RWPE1 (cell line): ENCODE data around the gene UTP14A.

Experiments used
- CTCF ChIA-PET: fragments of 350-600 bp; sonication (Branson Sonifier 250); formaldehyde crosslinking; extraction: SDS; loops from one replicate; lab custom pipeline; 2021; lab: Yijun Ruan, JAX
- POLR2A ChIA-PET: fragments of 400-600 bp; formaldehyde crosslinking; extraction: SDS; loops from one replicate; lab custom pipeline; 2020; ENCODE audit warnings: antibody characterized with exemption; ENCODE audit not compliant: low non-redundant PET; lab: Yijun Ruan, JAX
- DNase-seq: peaks from one replicate; pipeline ENCODE4 v3.0.0; 2012; ENCODE audit warnings: low spot score
- H3K27ac ChIP-seq: fragments of 450-650 bp; 2 replicates; pipeline ENCODE4 v1.5.1; 2017
- TF ChIP-seq, protein P1 (sequence below): fragments of 450-650 bp; conservative IDR thresholded peaks from 2 replicates; pipeline ENCODE4 v1.5.1; 2017; ENCODE audit warnings: low read depth, mild to moderate bottlenecking

UTP14A gene

DNA sequence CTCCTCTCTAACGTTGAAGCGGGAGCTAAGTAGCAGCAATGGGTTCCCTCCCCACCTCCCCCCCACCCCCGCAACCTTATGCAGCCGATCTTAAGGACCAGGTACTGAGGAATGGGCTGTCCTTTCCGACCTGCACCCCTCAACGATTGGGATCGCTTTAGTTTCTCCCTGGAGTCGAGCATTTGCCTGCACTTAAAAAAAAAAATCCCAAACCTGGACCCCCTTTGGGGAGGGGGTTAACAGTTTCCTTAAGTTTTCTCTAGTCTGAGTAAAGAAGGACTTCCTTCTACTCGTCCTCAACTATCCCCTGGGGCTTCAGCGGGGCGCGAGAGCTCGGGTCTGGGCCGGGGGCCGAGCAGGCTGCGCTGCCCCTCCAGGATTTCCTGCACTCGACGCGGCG lies 50.8 kb downstream of the UTP14A start:
- no peak overlapping the region for H3K27ac ChIP-seq
- POLR2A ChIA-PET: no interaction called here
- DNase-seq: no peak
- TF ChIP-seq, protein P1, sequence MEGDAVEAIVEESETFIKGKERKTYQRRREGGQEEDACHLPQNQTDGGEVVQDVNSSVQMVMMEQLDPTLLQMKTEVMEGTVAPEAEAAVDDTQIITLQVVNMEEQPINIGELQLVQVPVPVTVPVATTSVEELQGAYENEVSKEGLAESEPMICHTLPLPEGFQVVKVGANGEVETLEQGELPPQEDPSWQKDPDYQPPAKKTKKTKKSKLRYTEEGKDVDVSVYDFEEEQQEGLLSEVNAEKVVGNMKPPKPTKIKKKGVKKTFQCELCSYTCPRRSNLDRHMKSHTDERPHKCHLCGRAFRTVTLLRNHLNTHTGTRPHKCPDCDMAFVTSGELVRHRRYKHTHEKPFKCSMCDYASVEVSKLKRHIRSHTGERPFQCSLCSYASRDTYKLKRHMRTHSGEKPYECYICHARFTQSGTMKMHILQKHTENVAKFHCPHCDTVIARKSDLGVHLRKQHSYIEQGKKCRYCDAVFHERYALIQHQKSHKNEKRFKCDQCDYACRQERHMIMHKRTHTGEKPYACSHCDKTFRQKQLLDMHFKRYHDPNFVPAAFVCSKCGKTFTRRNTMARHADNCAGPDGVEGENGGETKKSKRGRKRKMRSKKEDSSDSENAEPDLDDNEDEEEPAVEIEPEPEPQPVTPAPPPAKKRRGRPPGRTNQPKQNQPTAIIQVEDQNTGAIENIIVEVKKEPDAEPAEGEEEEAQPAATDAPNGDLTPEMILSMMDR: no peak
- CTCF ChIA-PET: interaction anchor here (0.5 kb wide), 1 partner anchor 171 kb away, joined by 3 read pairs; no protein-coding TSS in a partner anchor

DNA sequence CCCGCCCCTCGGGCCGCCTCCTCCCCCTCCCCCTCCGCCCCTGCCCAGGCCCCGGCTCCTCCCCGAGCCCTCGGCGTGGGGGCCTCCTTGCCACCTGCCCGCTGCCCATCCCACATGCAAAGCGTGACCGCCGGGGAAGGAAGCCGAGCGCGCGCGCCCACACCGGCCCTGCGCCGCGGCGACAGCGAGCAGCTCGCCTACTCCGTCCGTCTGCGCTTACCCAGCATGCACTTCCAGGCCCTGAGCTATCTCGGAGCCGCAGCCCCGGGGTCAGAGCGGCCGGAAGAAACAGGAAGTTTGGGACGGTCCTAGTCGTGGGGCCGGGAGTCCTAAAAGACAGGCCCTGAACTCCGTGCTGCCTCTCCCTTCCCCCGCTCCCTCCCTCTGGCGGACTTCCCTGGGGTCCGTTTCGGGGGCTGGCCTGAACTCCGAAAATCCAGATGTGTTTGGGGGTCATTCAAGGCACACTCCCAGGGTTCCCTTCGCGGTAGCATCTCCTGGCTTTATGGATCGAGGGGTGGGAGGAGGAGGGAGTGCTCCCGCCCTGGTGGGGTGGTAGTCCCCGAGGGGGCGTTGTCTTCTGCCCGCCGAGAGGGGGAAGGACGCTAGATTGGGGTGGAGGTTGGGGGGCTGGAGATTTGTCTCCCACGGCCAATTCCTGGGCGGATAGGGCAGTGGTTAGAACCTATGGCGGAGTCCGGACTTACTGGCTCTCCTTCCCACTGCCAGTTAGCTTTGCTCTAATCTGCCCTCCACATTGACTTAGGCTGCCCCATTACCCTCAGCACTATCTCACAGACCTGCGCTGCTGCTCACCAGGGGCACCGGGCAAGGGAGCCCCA lies 51.5 kb downstream of the UTP14A start:
- peak; percentile 36 for DNase-seq
- ChIA-PET POLR2A (no interaction called here), CTCF (interaction anchor here (0.5 to 0.6 kb wide), 2 partner anchors 29 to 172 kb away, joined by 3 read pairs; no protein-coding TSS in a partner anchor)
- H3K27ac ChIP-seq: 0 out of 2 replicates have a peak overlapping the region, but pooled peaks have one; percentile 8
- TF ChIP-seq, protein P1: no peak

DNA sequence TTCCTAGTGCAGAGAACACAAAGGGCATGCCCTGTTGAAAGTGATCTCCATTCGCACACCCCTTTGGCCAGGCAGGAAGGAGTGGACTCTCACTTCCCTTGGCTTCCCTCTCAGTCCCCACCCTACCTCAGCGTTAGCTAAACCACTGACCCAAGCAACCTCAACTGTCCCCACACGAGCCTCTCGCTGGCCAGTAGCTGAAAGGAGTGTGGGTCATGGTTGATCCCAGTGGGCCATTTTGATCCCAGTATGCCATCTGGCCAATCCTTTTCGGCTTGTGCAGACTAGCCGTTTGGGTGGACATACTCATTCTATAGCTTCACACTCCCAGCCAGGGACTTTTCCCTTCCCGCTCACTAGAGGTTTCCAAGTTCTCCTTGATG lies 52.1 kb downstream of the UTP14A start:
- CTCF ChIA-PET: interaction anchor here (0.6 kb wide), 1 partner anchor 30 kb away, joined by 3 read pairs; no protein-coding TSS in a partner anchor
- DNase-seq: no peak
- H3K27ac ChIP-seq: no peak overlapping the region
- POLR2A ChIA-PET: no interaction called here
- TF ChIP-seq, protein P1: no peak

DNA sequence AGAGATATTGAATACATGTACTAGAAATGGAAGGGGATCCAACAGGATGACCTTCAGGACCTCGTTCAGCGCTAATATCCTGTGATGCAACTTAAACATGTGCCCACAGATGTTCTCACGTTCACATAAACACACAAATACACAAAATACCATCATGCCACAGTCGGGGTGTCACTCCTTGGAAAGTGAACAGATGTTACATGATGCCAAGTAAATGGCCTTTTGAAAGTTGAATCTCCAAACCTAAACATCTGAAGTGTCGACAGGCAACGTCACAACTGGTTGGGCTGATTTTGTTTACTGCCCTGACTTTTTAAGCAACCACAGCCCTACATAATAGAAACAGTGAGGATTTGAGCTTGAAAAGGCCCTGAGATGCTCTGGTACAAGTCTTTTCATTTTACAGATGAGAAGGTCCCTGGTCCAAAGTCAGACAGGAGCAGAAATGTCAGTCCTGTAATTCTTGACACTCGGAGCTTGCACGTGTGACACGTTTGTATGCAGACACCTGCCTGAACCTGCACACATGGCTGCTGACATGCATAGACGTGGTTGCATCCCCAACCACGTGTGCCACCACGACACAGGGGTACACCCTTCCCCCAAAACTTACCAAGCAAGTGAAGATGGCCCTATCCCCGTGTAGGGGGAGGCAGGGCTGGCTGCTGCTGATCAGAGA lies 53.0 kb downstream of the UTP14A start:
- TF ChIP-seq, protein P1: no peak
- POLR2A ChIA-PET: no interaction called here
- no peak overlapping the region; the same call in 1 of the 2 replicates for H3K27ac ChIP-seq
- CTCF ChIA-PET: no interaction called here
- DNase-seq: no peak

DNA sequence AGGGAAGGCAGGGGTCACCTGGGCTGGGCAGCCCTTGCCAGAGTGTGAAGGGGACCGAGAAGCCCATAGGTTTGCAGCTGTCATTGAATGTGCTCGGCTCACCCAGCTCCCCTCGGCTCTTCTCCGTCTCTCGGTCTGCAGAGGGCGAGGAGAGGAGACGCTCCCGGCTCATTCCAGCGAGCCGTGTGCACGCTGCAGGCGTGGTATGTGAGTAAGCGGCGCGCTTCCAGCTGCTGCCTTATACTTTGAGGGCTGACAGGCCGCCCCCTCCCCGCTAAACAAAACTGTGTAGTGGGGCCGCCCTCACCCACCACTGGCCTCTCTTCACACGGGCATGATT lies 53.5 kb downstream of the UTP14A start:
- no peak overlapping the region; the same call in 1 of the 2 replicates for H3K27ac ChIP-seq
- TF ChIP-seq, protein P1: no peak
- ChIA-PET POLR2A (interaction anchor here (0.5 kb wide), 1 partner anchor 37 kb away, joined by 3 read pairs; no protein-coding TSS in a partner anchor), CTCF (no interaction called here)
- no peak for DNase-seq

DNA sequence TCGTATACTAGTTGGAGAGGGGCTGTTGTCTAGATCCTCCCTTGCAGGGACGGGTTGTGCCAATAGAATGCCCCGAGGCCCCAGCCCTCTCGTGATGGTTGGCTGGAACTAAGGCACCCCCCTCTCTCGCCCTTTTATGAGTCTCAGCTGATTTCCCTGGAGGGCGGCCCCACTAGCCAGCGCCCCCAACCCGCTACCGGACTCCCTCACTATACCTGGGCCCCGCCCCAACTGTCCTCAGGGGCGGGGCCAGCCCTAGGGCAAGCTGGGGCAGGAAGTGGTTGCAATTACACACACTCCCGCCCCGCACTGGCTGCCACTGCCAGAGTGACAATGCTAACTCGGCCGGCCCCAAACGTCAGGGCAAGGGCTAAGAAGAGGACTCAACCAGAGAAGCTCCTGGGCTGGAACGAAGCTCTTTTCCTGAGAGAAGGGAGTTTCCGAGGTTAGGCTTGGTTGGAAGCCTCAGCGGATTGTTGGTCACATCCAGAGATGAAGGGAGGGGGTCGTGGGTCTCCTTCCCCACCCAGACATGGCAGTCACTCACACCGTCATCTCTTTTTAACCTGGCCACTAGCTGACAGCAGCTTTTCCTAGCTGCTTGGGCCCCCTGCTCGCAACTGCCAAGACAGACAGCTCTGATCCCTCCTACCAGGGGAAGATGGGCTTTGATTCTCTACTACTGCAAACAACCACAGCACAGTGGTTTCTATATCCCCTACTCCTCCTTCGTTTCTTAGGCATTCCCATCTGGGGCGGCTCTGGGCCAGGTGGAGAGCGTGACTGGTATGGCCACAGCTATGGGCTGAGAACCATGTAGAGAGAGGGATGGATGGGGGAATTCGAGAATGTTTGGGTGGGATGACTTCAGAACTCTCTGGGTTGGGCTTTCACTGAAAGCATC lies 55.5 kb downstream of the UTP14A start:
- CTCF ChIA-PET: interaction anchor here (0.5 to 0.7 kb wide), 2 partner anchors 8 to 46 kb away, joined by 3 to 5 read pairs; no protein-coding TSS in a partner anchor
- POLR2A ChIA-PET: no interaction called here
- peak overlapping the region; percentile 39; the same call in 1 of the 2 replicates for H3K27ac ChIP-seq
- TF ChIP-seq, protein P1: no peak
- no peak for DNase-seq
